Measurements from ENCODE around the gene CYP1B1. TPM values are rescaled to one million over a fixed set of nuclear protein-coding genes. Genes with fewer than 3 reads are reported as not detected.

Gene CYP1B1
- total RNA-seq, 4 donors from 2014 or later, result 10.7 to 19.6 (median 12.8) TPM

DNA sequence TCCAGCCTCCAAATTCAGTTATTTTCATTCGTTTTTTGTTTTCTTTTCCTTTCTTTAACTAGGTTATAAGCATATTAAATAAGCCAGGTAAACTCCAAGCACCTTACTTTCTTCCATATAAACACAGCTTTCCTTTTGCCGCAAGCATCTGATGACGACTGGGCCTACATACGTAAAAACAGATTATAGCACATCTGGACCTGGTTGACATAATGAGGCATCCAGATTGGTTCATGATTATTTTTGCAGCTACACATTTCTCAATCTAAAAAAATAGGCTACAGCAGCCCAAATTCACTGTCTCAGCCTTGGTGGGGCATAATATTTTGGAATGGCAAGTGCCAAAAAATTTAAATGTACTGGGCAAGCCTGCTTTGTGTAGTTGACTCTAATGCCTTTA, 7.7 kb downstream of the CYP1B1 start:
- no peak for DNase-seq (ENCODE audit: low spot score in 2 of 2)
- Histone ChIP-seq H3K9me3 (no peaks in the 10 kb centered on the region), H3K4me1 (no peaks in the 10 kb centered on the region), H3K27ac (no peak overlapping the region), H3K36me3 (no peaks in the 10 kb centered on the region), H3K27me3 (no peaks in the 10 kb centered on the region), H3K4me3 (no peak overlapping the region)
- no peak for TF ChIP-seq POLR2AphosphoS5 (IDR thresholded peaks at IDR 0.05)
- TF ChIP-seq EP300 (IDR thresholded peaks at IDR 0.05), result no peak
- no peak for TF ChIP-seq POLR2A (IDR thresholded peaks at IDR 0.05)
- TF ChIP-seq, protein P1, sequence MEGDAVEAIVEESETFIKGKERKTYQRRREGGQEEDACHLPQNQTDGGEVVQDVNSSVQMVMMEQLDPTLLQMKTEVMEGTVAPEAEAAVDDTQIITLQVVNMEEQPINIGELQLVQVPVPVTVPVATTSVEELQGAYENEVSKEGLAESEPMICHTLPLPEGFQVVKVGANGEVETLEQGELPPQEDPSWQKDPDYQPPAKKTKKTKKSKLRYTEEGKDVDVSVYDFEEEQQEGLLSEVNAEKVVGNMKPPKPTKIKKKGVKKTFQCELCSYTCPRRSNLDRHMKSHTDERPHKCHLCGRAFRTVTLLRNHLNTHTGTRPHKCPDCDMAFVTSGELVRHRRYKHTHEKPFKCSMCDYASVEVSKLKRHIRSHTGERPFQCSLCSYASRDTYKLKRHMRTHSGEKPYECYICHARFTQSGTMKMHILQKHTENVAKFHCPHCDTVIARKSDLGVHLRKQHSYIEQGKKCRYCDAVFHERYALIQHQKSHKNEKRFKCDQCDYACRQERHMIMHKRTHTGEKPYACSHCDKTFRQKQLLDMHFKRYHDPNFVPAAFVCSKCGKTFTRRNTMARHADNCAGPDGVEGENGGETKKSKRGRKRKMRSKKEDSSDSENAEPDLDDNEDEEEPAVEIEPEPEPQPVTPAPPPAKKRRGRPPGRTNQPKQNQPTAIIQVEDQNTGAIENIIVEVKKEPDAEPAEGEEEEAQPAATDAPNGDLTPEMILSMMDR (IDR thresholded peaks at IDR 0.05), result no peak
- 76% methylated on average over 4 of the region's 4 CpGs for WGBS

DNA sequence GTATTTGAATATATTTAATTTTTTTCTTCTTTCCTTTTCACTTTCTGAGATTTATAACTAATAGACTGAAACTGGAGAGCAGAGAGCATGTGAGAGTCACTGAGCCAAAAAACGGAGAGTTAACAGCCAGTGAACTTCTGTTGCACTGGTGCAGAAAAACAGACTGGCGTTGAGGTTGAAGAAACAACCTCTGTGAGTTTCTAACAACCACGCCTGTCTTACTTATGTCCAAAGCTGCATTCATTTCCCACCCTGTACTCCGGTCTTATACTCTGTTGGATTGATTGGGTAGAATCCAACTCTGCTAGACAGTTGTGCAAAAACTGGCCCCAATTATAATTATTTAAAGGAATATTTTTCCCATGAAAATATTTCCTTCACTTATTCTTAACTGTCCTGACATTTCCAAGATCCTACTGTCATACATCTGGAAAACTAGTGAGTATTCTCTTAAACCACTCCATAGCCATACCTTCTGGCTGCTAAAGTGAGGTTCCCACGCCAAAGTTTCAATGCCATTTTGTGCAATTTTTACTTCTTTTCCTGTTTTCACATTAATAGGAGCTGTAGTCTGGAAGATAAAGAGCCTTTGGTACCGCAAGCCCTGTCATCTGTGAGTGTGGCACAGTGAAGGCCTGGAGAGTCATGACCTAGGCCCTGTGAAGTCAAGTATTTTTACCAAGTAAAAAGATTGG, 9.4 kb downstream of the CYP1B1 start:
- Histone ChIP-seq H3K27me3 (no peaks in the 10 kb centered on the region), H3K4me3 (no peak overlapping the region), H3K36me3 (no peaks in the 10 kb centered on the region), H3K4me1 (no peaks in the 10 kb centered on the region), H3K27ac (no peak overlapping the region), H3K9me3 (no peaks in the 10 kb centered on the region)
- 67% methylated on average over 6 of the region's 6 CpGs for WGBS
- no peak for DNase-seq (ENCODE audit: low spot score in 2 of 2)
- TF ChIP-seq, protein P1 (IDR thresholded peaks at IDR 0.05), result no peak
- TF ChIP-seq POLR2AphosphoS5 (IDR thresholded peaks at IDR 0.05) (no peak), EP300 (IDR thresholded peaks at IDR 0.05) (no peak), POLR2A (IDR thresholded peaks at IDR 0.05) (no peak)

DNA sequence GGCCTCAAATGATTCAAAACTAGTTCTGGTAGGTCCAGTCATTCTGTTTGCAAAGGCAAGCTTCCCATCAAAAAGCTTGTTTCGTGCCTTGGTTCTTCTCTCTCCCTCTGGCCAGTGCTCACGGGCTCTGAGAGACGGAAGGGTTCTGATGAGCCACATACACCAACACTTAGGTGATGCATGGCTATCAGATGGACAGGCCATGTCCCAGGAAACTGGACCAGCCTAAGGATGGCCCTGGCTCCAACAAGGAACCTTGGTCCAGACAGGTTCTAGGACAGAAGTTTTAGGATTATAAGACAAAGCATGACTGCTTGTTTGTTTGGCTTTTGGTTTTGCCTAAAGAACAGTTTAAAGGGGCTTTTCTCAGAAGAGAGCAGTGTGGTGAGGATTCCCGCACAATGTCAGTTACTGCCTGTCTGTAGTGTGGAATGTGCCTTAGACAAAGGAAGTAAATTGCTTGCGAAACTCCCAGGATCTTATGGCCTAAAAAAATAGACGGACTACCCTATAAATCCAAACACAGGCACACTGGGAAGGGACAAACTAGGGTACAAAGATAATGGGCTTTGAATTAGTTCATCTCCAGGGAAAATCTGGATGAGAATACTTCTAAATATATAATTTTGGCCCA, 10.3 kb downstream of the CYP1B1 start:
- Histone ChIP-seq H3K4me1 (no peaks in the 10 kb centered on the region), H3K36me3 (no peaks in the 10 kb centered on the region), H3K9me3 (no peaks in the 10 kb centered on the region), H3K27me3 (no peaks in the 10 kb centered on the region), H3K27ac (no peak overlapping the region), H3K4me3 (no peak overlapping the region)
- DNase-seq (ENCODE audit: low spot score in 2 of 2), result no peak
- TF ChIP-seq EP300 (IDR thresholded peaks at IDR 0.05) (no peak), POLR2A (IDR thresholded peaks at IDR 0.05) (no peak), POLR2AphosphoS5 (IDR thresholded peaks at IDR 0.05) (no peak)
- TF ChIP-seq, protein P1 (IDR thresholded peaks at IDR 0.05), result no peak
- WGBS, result 87% methylated on average over 6 of the region's 6 CpGs

DNA sequence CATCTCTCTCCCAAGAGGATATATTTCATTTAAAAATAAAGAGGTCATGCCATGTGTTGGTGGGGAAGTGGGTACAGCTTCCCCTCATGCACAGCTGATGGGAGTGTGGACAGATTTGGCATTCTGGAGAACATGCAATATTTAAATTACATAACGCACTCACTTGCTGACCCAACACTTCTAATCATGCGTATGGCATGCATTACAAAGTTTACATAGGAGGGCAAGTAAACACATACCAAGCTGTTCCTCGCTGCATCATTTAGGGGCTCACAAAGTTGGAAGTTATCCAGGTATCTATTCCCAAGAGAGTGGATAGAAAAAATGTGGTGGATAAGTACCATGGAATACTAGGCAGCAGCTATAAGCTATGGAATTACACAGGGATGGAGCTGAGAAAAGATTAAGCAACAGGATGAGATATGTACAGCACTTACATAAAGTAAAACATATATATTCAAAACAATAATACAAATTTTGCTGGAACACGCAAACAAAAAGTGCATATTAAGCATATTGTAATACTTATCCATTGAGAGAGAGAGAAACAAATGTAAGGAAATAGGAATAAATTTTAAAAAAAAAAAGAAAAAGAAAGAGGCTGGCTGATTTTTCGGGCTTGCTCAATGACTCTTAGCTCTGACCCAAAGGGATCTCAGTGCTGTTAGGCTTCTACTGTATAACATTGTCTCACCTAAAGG, 11.0 kb downstream of the CYP1B1 start:
- no peaks in the 10 kb centered on the region for H3K9me3 ChIP-seq
- 81% methylated on average over 5 of the region's 5 CpGs for WGBS
- no peak overlapping the region for H3K4me3 ChIP-seq
- no peak for DNase-seq (ENCODE audit: low spot score in 2 of 2)
- H3K27me3 ChIP-seq, result no peaks in the 10 kb centered on the region
- no peak for TF ChIP-seq EP300 (IDR thresholded peaks at IDR 0.05)
- no peak for TF ChIP-seq POLR2A (IDR thresholded peaks at IDR 0.05)
- no peak for TF ChIP-seq POLR2AphosphoS5 (IDR thresholded peaks at IDR 0.05)
- TF ChIP-seq, protein P1 (IDR thresholded peaks at IDR 0.05), result no peak
- H3K4me1 ChIP-seq, result no peaks in the 10 kb centered on the region
- H3K27ac ChIP-seq, result no peak overlapping the region
- no peaks in the 10 kb centered on the region for H3K36me3 ChIP-seq

Measured in suprapubic skin (tissue), 4 donors.